NCI-H446 (cell line): ENCODE results near the gene PBX3.
"Not testable (repeated sequence)": the region's sequence is repeated elsewhere in the genome, so short reads cannot be mapped to it uniquely, and the experiment has no call there.

Source experiments
- DNase-seq, 2 experiments: peaks; one replicate each; lab custom pipeline; 2025; lab: John Stamatoyannopoulos, UW

The PBX3 gene

DNA sequence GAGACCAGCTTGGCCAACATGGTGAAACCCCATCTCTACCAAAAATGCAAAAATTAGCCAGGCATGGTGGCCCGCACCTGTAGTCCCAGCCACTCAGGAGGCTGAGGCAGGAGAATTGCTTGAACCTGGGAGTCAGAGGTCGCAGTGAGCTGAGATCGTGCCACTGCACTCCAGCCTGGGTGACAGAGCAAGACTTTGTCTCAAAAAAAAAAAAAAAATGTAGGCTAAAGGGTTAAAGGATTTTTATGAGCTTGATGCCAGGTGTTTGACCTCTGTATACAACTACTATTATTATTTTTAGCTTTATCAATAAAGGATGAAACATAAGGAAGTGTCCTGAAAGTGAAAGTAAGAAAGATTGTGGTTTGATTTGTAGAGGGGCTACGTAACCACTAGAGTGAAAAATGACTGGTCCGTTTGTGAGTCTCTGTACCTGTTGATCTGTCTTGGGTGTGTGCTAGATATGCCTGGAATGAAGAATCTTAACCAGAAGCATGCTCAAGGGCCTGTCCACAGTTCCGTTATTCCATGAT lies 76.8 kb downstream of the PBX3 start:
- not testable (repeated sequence) for DNase-seq

GRCh38 chr9:125825762-125826161 lies 78.6 kb downstream of the PBX3 start:
- DNase-seq: no peak

- no peak for DNase-seq
Measured at GRCh38 chr9:125826850-125827249, 79.7 kb downstream of the PBX3 start.

DNA sequence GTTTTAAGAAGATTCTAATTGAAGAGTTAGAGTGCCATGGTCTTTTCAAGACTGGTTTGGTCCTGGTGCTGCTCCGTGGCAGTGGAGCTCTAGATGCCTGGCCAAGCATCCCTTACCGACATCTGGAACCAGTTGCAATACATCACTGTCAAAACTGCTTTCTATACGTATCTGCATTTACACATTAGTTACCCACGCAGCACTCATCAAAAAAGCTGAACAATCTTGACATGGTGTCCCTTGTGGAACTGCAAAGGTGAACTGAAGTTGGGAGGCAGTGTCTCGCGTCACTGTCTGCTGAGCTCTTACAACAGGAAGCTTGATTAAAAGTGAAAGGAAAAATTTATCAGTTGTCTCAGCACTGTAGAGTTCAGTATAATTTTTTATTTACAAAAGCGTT lies 82.6 kb downstream of the PBX3 start:
- no peak for DNase-seq

DNA sequence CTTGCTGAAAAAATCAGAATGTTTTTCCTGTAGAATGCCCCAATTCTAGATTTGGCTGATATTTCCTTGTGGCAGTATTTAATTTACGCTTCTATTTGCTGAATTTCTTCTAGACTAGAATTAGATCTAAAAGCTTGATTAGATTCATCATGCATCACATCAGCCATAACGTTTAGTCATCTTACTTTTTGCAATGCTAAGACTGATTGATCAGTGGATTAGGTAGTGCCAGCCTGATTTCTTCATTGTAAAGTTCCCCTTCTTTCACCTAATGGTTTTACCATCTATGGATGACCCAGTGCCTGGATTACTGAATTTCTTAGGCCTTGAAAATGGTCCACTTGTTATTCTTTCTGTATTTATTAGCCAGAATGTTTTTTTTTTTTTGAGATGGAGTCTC lies 83.9 kb downstream of the PBX3 start:
- no peak for DNase-seq

DNA sequence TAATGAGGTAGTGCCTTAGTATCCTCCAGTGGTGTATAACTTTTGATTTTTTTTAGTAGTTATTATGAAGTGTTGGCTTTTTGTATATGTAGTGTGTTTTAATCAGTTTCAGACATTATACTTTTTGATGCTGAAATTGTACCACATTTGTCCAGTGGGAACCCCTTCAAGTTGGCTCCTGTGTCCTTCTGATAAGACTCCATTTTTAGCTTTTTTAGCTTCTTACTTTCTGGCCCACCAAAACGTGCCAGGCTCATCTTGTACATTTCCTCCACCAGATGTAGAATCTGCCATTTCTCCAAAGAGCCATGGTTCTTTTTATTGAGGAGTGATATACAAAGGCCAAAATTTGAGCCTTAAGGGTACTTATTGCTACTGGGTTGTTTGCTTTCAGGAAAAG lies 84.4 kb downstream of the PBX3 start:
- no peak for DNase-seq

GRCh38 chr9:125835655-125836054 lies 88.5 kb downstream of the PBX3 start:
- DNase-seq: no peak

GRCh38 chr9:125839317-125839716 lies 92.1 kb downstream of the PBX3 start:
- no peak for DNase-seq

- no peak for DNase-seq
Measured at GRCh38 chr9:125841444-125841843, 94.3 kb downstream of the PBX3 start.

- DNase-seq: no peak
Measured at GRCh38 chr9:125842242-125842641, 95.1 kb downstream of the PBX3 start.

GRCh38 chr9:125843646-125844045 lies 96.5 kb downstream of the PBX3 start:
- no peak for DNase-seq

DNA sequence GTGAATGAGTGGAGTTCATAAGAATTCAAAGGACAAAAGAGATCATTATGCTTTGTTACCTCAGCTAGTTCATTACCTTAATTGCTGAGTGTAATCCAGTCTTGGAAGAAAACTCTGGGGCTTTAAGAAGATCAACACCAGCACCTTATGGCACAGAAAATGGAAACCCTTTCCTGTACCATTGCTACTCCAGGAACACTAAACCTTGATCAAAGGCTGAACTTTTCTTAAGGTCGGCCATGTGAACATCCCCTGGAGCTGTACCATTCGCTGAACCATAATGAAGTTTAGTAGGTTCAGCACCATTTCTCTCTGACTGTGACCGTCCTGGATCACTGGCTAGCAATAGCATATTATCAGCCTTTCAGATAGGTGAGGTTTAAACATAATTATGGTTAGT lies 97.4 kb downstream of the PBX3 start:
- no peak for DNase-seq

DNA sequence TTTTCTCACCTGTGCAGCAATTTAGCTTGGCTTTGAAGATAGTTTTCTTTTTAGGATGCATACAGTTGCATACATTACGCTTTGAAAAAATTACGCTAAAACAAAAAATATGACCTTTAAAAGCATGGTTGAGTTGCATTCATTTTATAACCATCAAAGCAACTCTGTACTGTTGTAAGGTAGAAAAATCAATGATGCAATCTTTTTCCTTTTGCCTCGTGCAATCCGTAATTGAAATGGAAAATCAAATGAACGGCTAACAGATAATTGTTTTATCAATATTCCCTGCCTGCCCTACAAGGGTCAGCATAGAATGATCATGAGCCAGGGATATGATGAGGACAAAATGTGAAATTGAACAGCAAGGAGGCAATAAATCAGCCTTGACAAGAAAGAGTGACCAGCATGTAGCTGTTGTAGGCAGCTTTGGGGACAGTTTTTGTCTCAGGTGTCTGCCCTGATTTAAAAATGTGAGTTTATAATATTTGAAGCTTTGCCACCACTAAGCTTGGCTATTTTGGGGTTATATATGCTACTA lies 98.2 kb downstream of the PBX3 start:
- DNase-seq: no peak

- no peak for DNase-seq
Measured at GRCh38 chr9:125847735-125848134, 100.6 kb downstream of the PBX3 start.

DNA sequence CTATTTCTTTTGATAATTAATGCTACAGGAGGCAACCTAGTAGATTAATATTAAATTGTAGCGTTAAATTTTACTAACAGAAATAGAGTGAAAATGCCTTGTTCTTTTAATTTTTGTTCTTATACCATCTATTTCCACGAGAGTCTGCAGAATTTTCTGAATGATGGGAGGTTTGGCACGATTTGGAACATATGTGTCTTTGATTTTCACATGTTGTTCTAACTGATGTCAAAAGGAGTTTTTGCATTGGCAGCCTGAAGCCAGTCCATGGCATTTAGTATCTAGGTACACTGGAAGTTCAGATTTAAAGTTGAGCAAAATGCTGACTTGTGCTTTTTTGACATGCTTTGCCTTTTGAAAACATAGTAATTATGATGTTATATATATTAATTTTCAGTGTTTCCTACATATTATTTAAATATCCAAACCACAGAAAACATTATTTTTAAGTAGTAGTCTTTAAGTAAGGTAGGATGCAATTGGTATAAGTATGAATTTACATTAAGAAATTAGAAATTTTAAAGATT lies 103.0 kb downstream of the PBX3 start:
- no peak for DNase-seq

DNA sequence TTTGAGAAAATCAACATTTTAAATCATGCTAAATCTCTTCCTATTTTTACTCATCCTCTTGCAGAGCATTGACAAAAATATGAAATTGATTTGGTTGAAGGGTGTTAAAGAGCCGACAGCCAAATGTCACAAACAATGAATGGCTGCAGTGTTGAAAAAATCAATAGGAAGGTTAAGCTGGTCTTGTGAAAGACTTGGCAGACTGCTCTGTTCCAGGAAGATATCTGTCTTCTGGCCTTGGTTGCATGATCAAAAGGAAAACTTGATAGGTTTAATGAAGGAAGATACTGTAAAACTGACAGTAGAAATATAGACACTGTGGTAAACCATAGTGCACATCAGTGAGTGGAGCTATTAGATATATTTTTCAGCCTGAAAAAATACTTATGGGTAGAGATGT lies 103.6 kb downstream of the PBX3 start:
- peak in 1 of 2 experiments; percentile 21 for DNase-seq

DNA sequence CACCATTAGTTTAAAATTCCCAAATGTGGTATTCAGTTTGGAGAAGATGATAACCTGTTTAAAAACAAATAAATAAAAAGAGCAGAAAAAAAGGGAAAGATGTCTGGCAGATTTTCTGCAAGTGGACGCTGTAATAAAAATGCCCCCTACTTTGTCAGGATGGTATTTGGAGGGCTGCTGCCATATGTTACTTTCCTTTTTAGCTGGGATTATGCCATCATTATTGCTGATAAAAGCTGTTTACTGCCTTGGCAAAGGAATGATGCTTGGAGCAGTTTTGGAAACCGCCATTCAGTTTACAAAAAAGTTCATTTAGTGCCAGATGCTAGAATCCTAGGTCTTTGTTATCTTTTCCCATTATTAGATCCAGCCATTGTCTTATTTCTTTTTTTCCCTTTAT lies 104.8 kb downstream of the PBX3 start:
- DNase-seq: peak; percentile 40 to 72

GRCh38 chr9:125852386-125852785 lies 105.2 kb downstream of the PBX3 start:
- peak in 1 of 2 experiments; percentile 41 for DNase-seq

- DNase-seq: no peak
Measured at GRCh38 chr9:125854553-125855275, 107.5 kb downstream of the PBX3 start.

DNA sequence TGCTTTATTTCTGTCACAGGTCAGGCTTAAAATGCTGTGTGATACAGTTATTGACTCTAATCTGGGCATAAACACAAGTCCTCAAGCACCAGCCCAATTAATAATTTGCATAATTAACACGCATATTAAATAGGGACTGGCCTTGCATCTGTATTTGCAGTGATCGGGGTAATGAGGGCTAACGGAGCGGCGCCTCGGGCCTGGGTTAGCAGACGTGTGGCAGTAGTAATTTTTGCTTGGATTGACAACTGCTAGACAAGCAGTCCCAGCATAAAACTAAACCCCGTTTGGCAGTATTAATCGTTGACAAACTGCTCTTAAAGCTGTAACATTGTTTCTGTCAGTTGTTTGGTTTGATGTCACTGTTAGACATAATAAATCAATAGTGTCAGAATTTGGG lies 109.2 kb downstream of the PBX3 start:
- DNase-seq: no peak

- no peak for DNase-seq
Measured at GRCh38 chr9:125861405-125862058, 114.4 kb downstream of the PBX3 start.

DNA sequence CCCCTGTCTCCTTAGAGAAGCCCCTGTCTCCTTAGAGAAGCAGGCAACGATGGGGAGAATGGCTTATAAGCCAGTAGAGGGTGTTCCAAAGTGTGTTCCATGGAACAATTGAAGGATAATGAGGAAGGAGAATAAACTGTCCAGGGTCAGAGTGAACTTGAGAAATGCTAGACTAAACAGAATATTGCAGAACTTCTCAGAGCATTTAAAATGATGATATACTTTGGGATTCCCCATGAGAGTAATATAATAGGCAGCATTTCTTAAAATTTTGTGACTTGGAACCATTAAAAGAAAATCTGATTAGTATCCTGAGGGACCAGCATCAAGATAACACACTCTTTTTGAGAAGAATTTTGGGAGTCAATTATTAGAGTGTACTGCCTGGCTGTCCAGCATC lies 116.8 kb downstream of the PBX3 start:
- no peak for DNase-seq
